GM18951 (cell line): ENCODE measurements around the gene LDAF1.

Experiments
- POLR2A ChIP-seq: IDR thresholded peaks from 4 replicates; pipeline ENCODE4 v1.6.1; 2011; ENCODE audit warnings: mild to moderate bottlenecking; ENCODE audit not compliant: insufficient read length, insufficient read depth; ENCODE audit errors: extremely low read depth
- in situ Hi-C: fragments of 300-500 bp; cut with MboI; formaldehyde crosslinking; loops from one replicate; pipeline ENCODE4 v1.12.0; 2022; ENCODE audit warnings: low sequenced_read_pairs, mixed read lengths, inconsistent platforms; ENCODE audit not compliant: unreplicated experiment

LDAF1 gene

GRCh38 chr16:21224800-21225199 lies 66.3 kb downstream of the LDAF1 start:
- TF ChIP-seq POLR2A = no peak

GRCh38 chr16:21226749-21227148 lies 68.3 kb downstream of the LDAF1 start:
- in situ Hi-C loops = no loop called here
- no peak for TF ChIP-seq POLR2A

More at GRCh38 chr16:21224800-21225199, 66.3 kb downstream of the LDAF1 start:
- in situ Hi-C loops = no loop called here

- in situ Hi-C loops = no loop called here
Observed at GRCh38 chr16:21227866-21228265, 69.4 kb downstream of the LDAF1 start.

GRCh38 chr16:21228361-21228872 lies 69.9 kb downstream of the LDAF1 start:
- TF ChIP-seq POLR2A = no peak
- in situ Hi-C loops = no loop called here

More at GRCh38 chr16:21227866-21228265, 69.4 kb downstream of the LDAF1 start:
- no peak for TF ChIP-seq POLR2A
